Esophagus muscularis mucosa (tissue), 4 donors: ENCODE data around the gene STAC. TPM values are rescaled to one million over a fixed set of nuclear protein-coding genes. Genes with fewer than 3 reads are reported as not detected.

Experiments
- DNase-seq: peaks from one replicate; pipeline ENCODE4 v3.0.0-alpha.2; 2017; ENCODE audit errors: extremely low spot score
- H3K27ac ChIP-seq, 4 donors: fragments of 200-600 bp; sonication (generic); replicated peaks in 1 of 4; 1 replicate in 3 of 4; 2 replicates in 1 of 4; pipeline ENCODE4 v1.5.1; 2016 to 2019; ENCODE audit warnings: mild to moderate bottlenecking in 1 of 4
- H3K27me3 ChIP-seq, 4 donors: fragments of 200-600 bp; sonication (generic); one replicate each; pipeline versions ENCODE4 v1.5.1 to v1.6.0; 2016 to 2019
- H3K36me3 ChIP-seq, 4 donors: fragments of 200-600 bp; sonication (generic); one replicate each; pipeline ENCODE4 v1.5.1; 2016 to 2019
- H3K4me1 ChIP-seq, 4 donors: fragments of 200-600 bp; sonication (generic); one replicate each; pipeline ENCODE4 v1.5.1; 2016 to 2019
- H3K4me3 ChIP-seq, 4 donors: fragments of 200-600 bp; sonication (generic); 1 replicate in 2 of 4; 2 replicates in 2 of 4; pipeline ENCODE4 v1.5.1; 2016 to 2019; ENCODE audit warnings: mild to moderate bottlenecking in 4 of 4, moderate library complexity in 1 of 4
- H3K9me3 ChIP-seq, 4 donors: fragments of 200-600 bp; sonication (generic); 1 replicate in 3 of 4; 2 replicates in 1 of 4; pipeline ENCODE4 v1.5.1; 2016 to 2019
- CTCF ChIP-seq, 3 experiments: fragments of 200-600 bp in 2 of 3; fragments of 450-650 bp in 1 of 3; sonication (generic) in 2 of 3; IDR thresholded peaks; one replicate each; pipeline ENCODE4 v1.5.1; 2017 to 2019; ENCODE audit warnings: antibody characterized with exemption in 3 of 3, mild to moderate bottlenecking in 2 of 3, moderate library complexity in 1 of 3
- EP300 ChIP-seq: sonication (generic); formaldehyde crosslinking; IDR thresholded peaks from one replicate; pipeline ENCODE4 v1.6.1; 2017; ENCODE audit warnings: antibody characterized with exemption
- POLR2A ChIP-seq: fragments of 450-650 bp; IDR thresholded peaks from one replicate; pipeline ENCODE4 v1.6.1; 2017; ENCODE audit warnings: antibody characterized with exemption, moderate library complexity, mild to moderate bottlenecking, low read depth
- POLR2AphosphoS5 ChIP-seq, 2 donors: sonication (generic); formaldehyde crosslinking; IDR thresholded peaks; one replicate each; pipeline ENCODE4 v1.6.1; 2017; ENCODE audit warnings: antibody characterized with exemption in 2 of 2
- WGBS: methylation state at CpG from one replicate; pipeline ENCODE4 v1.1.5; 2018; 5-methylcytosine and 5-hydroxymethylcytosine counted together
- intact Hi-C: fragments of 100-400 bp; cut with DNase I; formaldehyde crosslinking; loops from one replicate; pipeline ENCODE4 v1.15.1; 2023
- total RNA-seq, 4 donors: library from RNA; depleted of rRNA; stranded (reverse); fragments of >200 nt; gene quantifications; one replicate each; pipeline versions ENCODE4 v1.1.0 to v1.2.1, GENCODE V29; 2016

Gene STAC
- total RNA-seq, 4 donors from 2014 or later, result 7.1 to 11.9 (median 8.0) TPM

- whole genome bisulfite sequencing, result 83% methylated on average over 2 of the region's 2 CpGs
- Histone ChIP-seq H3K27ac (no peak overlapping the region), H3K4me1 (no peaks in the 10 kb centered on the region), H3K4me3 (no peak overlapping the region), H3K36me3 (no peaks in the 10 kb centered on the region), H3K9me3 (peaks cover 0 to 13% (median 8%) of the 10 kb centered on the region in 4 donors), H3K27me3 (no peaks in the 10 kb centered on the region)
- intact Hi-C loops, result no loop called here
- TF ChIP-seq POLR2A, result no peak
- no peak for TF ChIP-seq POLR2AphosphoS5 (IDR thresholded peaks at IDR 0.05)
- TF ChIP-seq EP300, result no peak
- no peak for TF ChIP-seq CTCF (IDR thresholded peaks at IDR 0.05)
- no peak for DNase-seq
Observed at GRCh38 chr3:36417237-36417636, 36.9 kb downstream of the STAC start.

GRCh38 chr3:36418296-36418695 is 38.0 kb downstream of the STAC start:
- DNase-seq, result no peak
- Histone ChIP-seq H3K4me3 (no peak overlapping the region), H3K27me3 (no peaks in the 10 kb centered on the region), H3K27ac (no peak overlapping the region), H3K36me3 (no peaks in the 10 kb centered on the region), H3K4me1 (no peaks in the 10 kb centered on the region), H3K9me3 (peaks cover 0 to 13% (median 8%) of the 10 kb centered on the region in 4 donors)
- intact Hi-C loops, result no loop called here
- WGBS, result 90% methylated on average over 1 of the region's 1 CpG
- TF ChIP-seq EP300, result no peak
- no peak for TF ChIP-seq CTCF (IDR thresholded peaks at IDR 0.05)
- TF ChIP-seq POLR2A, result no peak
- no peak for TF ChIP-seq POLR2AphosphoS5 (IDR thresholded peaks at IDR 0.05)

- Histone ChIP-seq H3K9me3 (no peaks in the 10 kb centered on the region), H3K4me3 (no peak overlapping the region), H3K4me1 (peaks cover 0 to 3% (median 1%) of the 10 kb centered on the region in 4 donors), H3K27ac (no peak overlapping the region), H3K36me3 (no peaks in the 10 kb centered on the region), H3K27me3 (no peaks in the 10 kb centered on the region)
- DNase-seq, result no peak
- TF ChIP-seq POLR2A (no peak), EP300 (no peak), CTCF (IDR thresholded peaks at IDR 0.05) (no peak), POLR2AphosphoS5 (IDR thresholded peaks at IDR 0.05) (no peak)
- 77% methylated on average over 4 of the region's 4 CpGs for WGBS
- intact Hi-C loops, result no loop called here
Observed at GRCh38 chr3:36428445-36428844, 48.1 kb downstream of the STAC start.

- WGBS, result 93% methylated on average over 3 of the region's 3 CpGs
- TF ChIP-seq EP300, result no peak
- TF ChIP-seq CTCF (IDR thresholded peaks at IDR 0.05), result no peak
- TF ChIP-seq POLR2AphosphoS5 (IDR thresholded peaks at IDR 0.05), result no peak
- TF ChIP-seq POLR2A, result no peak
- intact Hi-C loops, result no loop called here
Observed at GRCh38 chr3:36429986-36430485, 49.7 kb downstream of the STAC start.

GRCh38 chr3:36433511-36433910 is 53.2 kb downstream of the STAC start:
- DNase-seq, result no peak
- no peak overlapping the region for H3K4me3 ChIP-seq
- TF ChIP-seq CTCF (IDR thresholded peaks at IDR 0.05) (no peak), EP300 (no peak), POLR2A (no peak), POLR2AphosphoS5 (IDR thresholded peaks at IDR 0.05) (no peak)
- intact Hi-C loops, result no loop called here
- no peaks in the 10 kb centered on the region for H3K36me3 ChIP-seq
- H3K27me3 ChIP-seq, result no peaks in the 10 kb centered on the region
- no peak overlapping the region for H3K27ac ChIP-seq
- no peaks in the 10 kb centered on the region for H3K9me3 ChIP-seq
- peaks cover 0 to 19% (median 10%) of the 10 kb centered on the region in 4 donors for H3K4me1 ChIP-seq

More at GRCh38 chr3:36429986-36430485, 49.7 kb downstream of the STAC start:
- DNase-seq, result no peak
- Histone ChIP-seq H3K27me3 (no peaks in the 10 kb centered on the region), H3K36me3 (no peaks in the 10 kb centered on the region), H3K4me1 (peaks cover 0 to 15% (median 10%) of the 10 kb centered on the region in 4 donors), H3K27ac (no peak overlapping the region), H3K9me3 (no peaks in the 10 kb centered on the region), H3K4me3 (no peak overlapping the region)
